ENCODE data around the gene CFAP74. TPM values are rescaled to one million over a fixed set of nuclear protein-coding genes. Genes with fewer than 3 reads are reported as not detected.

Gene CFAP74
- total RNA-seq, 1 experiment from 2014 or later, result 0.28 TPM

DNA sequence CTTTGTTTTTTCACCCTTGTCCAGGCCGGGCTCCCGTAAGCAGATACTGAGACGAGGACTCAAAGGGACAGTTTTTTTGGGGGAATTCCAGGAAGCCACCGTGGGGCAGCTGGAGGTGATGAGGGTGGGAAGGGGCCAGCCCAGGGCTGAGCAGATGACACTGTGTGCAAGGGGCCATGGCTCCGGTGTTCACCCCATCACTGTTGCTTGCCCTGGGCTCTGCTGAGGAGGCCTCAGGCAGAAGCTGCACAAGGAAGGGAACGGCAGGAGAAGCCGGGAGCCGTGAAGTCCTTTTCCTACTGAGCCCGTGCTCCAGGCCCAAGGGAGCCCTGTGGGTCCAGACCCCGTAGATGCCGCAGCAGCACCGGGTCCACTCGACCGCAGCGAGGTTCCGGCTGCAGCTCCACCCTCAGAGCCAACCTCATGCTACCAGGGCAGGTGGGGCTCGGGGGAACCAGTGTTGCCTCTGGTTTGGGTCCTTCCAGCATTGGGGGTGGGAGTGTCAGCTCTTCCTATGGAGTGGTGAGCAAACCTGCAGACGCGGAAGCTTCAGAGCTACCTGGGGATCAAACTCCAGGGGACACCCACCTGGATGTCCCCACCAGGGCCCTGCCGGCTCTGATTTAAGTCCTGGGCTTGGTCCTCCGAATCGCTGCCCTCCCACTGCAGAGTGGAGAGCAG, 92.8 kb downstream of the CFAP74 start:
- H3K79me2 ChIP-seq (ENCODE audit: insufficient read depth, low read length), result no peaks in the 10 kb centered on the region
- no peaks in the 10 kb centered on the region for H3K4me1 ChIP-seq (ENCODE audit: insufficient read depth, low read length)
- H2BK120ac ChIP-seq (ENCODE audit: low read depth, low read length, poor library complexity, severe bottlenecking), result no peak overlapping the region
- H3K79me1 ChIP-seq (ENCODE audit: insufficient read depth, low read depth, low read length, poor library complexity, severe bottlenecking), result no peaks in the 10 kb centered on the region
- no peak overlapping the region for H3K27ac ChIP-seq (ENCODE audit: insufficient read length, low read depth, low read length)
- no peak overlapping the region for H3K4ac ChIP-seq (ENCODE audit: low read depth, low read length)
- no peaks in the 10 kb centered on the region for H3K36me3 Mint-ChIP-seq (ENCODE audit: insufficient read depth in 1 of 3, low read depth in 3 of 3)
- TF ChIP-seq, protein P1, sequence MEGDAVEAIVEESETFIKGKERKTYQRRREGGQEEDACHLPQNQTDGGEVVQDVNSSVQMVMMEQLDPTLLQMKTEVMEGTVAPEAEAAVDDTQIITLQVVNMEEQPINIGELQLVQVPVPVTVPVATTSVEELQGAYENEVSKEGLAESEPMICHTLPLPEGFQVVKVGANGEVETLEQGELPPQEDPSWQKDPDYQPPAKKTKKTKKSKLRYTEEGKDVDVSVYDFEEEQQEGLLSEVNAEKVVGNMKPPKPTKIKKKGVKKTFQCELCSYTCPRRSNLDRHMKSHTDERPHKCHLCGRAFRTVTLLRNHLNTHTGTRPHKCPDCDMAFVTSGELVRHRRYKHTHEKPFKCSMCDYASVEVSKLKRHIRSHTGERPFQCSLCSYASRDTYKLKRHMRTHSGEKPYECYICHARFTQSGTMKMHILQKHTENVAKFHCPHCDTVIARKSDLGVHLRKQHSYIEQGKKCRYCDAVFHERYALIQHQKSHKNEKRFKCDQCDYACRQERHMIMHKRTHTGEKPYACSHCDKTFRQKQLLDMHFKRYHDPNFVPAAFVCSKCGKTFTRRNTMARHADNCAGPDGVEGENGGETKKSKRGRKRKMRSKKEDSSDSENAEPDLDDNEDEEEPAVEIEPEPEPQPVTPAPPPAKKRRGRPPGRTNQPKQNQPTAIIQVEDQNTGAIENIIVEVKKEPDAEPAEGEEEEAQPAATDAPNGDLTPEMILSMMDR (conservative IDR thresholded peaks at IDR 0.05), result no peak
- no peaks in the 10 kb centered on the region for H3K27me3 ChIP-seq (ENCODE audit: insufficient read depth, low read length)
- no peak overlapping the region; a peak in 1 of 7 replicates for H3K27ac Mint-ChIP-seq
- H3K4me1 Mint-ChIP-seq, result peaks cover 16 to 30% of the 10 kb centered on the region in 2 experiments
- H3K14ac ChIP-seq (ENCODE audit: insufficient read depth, low read length), result no peak overlapping the region; the same call in 1 of the 2 replicates
- no peak overlapping the region for H3K23ac ChIP-seq (ENCODE audit: insufficient read length, low read depth, low read length)
- H3K23me2 ChIP-seq (ENCODE audit: insufficient read length, low read depth, low read length, poor library complexity, severe bottlenecking), result peaks cover 6% of the 10 kb centered on the region
- no peak overlapping the region for H4K91ac ChIP-seq (ENCODE audit: insufficient read length, low read depth, low read length)
- H2AK5ac ChIP-seq (ENCODE audit: insufficient read length, low read length), result no peak overlapping the region
- no peak overlapping the region for H2AFZ ChIP-seq (ENCODE audit: low read length)
- no peak overlapping the region for H2BK12ac ChIP-seq (ENCODE audit: insufficient read length, low read depth, low read length)
- WGBS (ENCODE audit: extremely low coverage, insufficient read length, low lambda C conversion rate), result no CpG with 5 or more reads among the region's 22 CpGs
- H3K9ac ChIP-seq (ENCODE audit: extremely low read depth, insufficient read length, low read length), result no peak overlapping the region
- no peak overlapping the region for H2BK15ac ChIP-seq (ENCODE audit: low read depth, low read length)
- H4K8ac ChIP-seq (replicated peaks; ENCODE audit: insufficient read length, low read depth, low read length), result no peak overlapping the region
- no peak overlapping the region for H3K56ac ChIP-seq (ENCODE audit: insufficient read length, low read depth, low read length)
- H2BK20ac ChIP-seq (ENCODE audit: low read depth, low read length, poor library complexity, severe bottlenecking), result no peak overlapping the region
- DNase-seq, result peak; percentile 25
- no peak overlapping the region for H3K18ac ChIP-seq (ENCODE audit: insufficient read length, low read depth, low read length)
- no peak overlapping the region for H3K4me2 ChIP-seq (ENCODE audit: insufficient read depth, insufficient read length, low read length)
- H3T11ph ChIP-seq (ENCODE audit: low read length), result no peak overlapping the region
- H3K9me3 Mint-ChIP-seq, result no peaks in the 10 kb centered on the region
- H4K20me1 ChIP-seq (ENCODE audit: control insufficient read depth, insufficient read depth, insufficient read length), result no peaks in the 10 kb centered on the region
- no peak overlapping the region for H4K5ac ChIP-seq (ENCODE audit: insufficient read length, low read depth, low read length)
- H3K4me3 Mint-ChIP-seq, result peak overlapping the region in 1 of 2 experiments; percentile 72; a peak in 1 of 5 replicates
- no peaks in the 10 kb centered on the region for H3K9me3 ChIP-seq (ENCODE audit: control insufficient read depth, low read depth, low read length)
- H2BK5ac ChIP-seq (ENCODE audit: insufficient read length, low read length), result no peak overlapping the region
- H3K27me3 Mint-ChIP-seq (ENCODE audit: low read depth), result peaks cover 2% of the 10 kb centered on the region; the same call in 1 of the 2 replicates
